A549 (cell line): ENCODE data around the gene SLC51A. TPM values are rescaled to one million over a fixed set of nuclear protein-coding genes. Genes with fewer than 3 reads are reported as not detected.

Source experiments
- ATAC-seq, 2 experiments: fragments of 200-7000 bp in 1 of 2; fragments of >200 bp in 1 of 2; cut with Nextera tagmentation in 1 of 2; cut with Tn5 transposase in 1 of 2; 3 replicates each; pipeline versions ENCODE4 v1.8.0 to v1.9.1; 2018 to 2020; ENCODE audit warnings: mild to moderate bottlenecking in 1 of 2, moderate library complexity in 1 of 2
- CTCF ChIA-PET: fragments of 300-600 bp; sonication (Branson Sonifier 250); formaldehyde crosslinking; extraction: SDS; loops from one replicate; lab custom pipeline; 2021; ENCODE audit warnings: antibody characterized with exemption, inconsistent platforms; lab: Yijun Ruan, JAX
- POLR2A ChIA-PET: fragments of 350-600 bp; formaldehyde crosslinking; extraction: SDS; loops from one replicate; lab custom pipeline; 2021; ENCODE audit warnings: antibody characterized with exemption, inconsistent platforms; lab: Yijun Ruan, JAX
- DNase-seq, 2 experiments: peaks; one replicate each; pipeline versions ENCODE4 v3.0.0 to v3.0.0-alpha.2; 2011 to 2016; ENCODE audit warnings: low read depth in 1 of 2, low spot score in 1 of 2
- FAIRE-seq: peaks from 2 replicates; lab custom pipeline; 2011; peaks lifted over from hg19 to GRCh38; lab: Jason Lieb, UNC
- H3K27ac ChIP-seq, 2 experiments: fragments of >200 bp; sonication (Bioruptor Twin); formaldehyde crosslinking; 3 replicates each; pipeline ENCODE4 v1.5.1; 2016 to 2017
- H3K4me1 ChIP-seq: fragments of >200 bp; sonication (Bioruptor Twin); formaldehyde crosslinking; 3 replicates; pipeline ENCODE4 v1.6.1; 2016
- H3K4me2 ChIP-seq: fragments of >200 bp; sonication (Bioruptor Twin); formaldehyde crosslinking; 3 replicates; pipeline ENCODE4 v1.6.1; 2016
- H3K4me3 ChIP-seq: fragments of >200 bp; sonication (Bioruptor Twin); formaldehyde crosslinking; 3 replicates; pipeline ENCODE4 v1.5.1; 2016
- H3K9me3 ChIP-seq: fragments of >200 bp; sonication (Bioruptor Twin); formaldehyde crosslinking; 3 replicates; pipeline ENCODE4 v1.6.1; 2016
- ATOH8 ChIP-seq: fragments of 250-450 bp; sonication (Bioruptor Pico); IDR thresholded peaks from 2 replicates; pipeline ENCODE4 v1.5.0; 2020; ENCODE audit warnings: low read depth, mild to moderate bottlenecking, moderate library complexity
- BCL3 ChIP-seq: fragments of >200 bp; sonication (Bioruptor Twin); formaldehyde crosslinking; IDR thresholded peaks from 3 replicates; pipeline ENCODE4 v1.6.1; 2016
- BHLHE40 ChIP-seq: IDR thresholded peaks from 2 replicates; pipeline ENCODE4 v1.6.1; 2012; ENCODE audit warnings: low read depth, low read length, inconsistent platforms
- CBX2 ChIP-seq: fragments of 200-600 bp; sonication (generic); IDR thresholded peaks from 2 replicates; pipeline ENCODE4 v1.6.1; 2016; ENCODE audit warnings: low read depth, mild to moderate bottlenecking, borderline replicate concordance
- CBX8 ChIP-seq: fragments of 200-600 bp; sonication (generic); IDR thresholded peaks from 2 replicates; pipeline ENCODE4 v1.6.1; 2016
- CEBPB ChIP-seq, 2 experiments: fragments of >200 bp in 1 of 2; sonication (Bioruptor Twin) in 1 of 2; formaldehyde crosslinking in 1 of 2; IDR thresholded peaks; 2 replicates each; pipeline ENCODE4 v1.6.1; 2012 to 2016
- CHD2 ChIP-seq: fragments of 150-350 bp; IDR thresholded peaks from 2 replicates; pipeline ENCODE4 v1.6.1; 2014; ENCODE audit warnings: low read length; ENCODE audit not compliant: partially characterized antibody
- CTCF ChIP-seq: fragments of >200 bp; sonication (Bioruptor Twin); formaldehyde crosslinking; IDR thresholded peaks from 3 replicates; pipeline ENCODE4 v1.5.1; 2016
- E2F6 ChIP-seq: IDR thresholded peaks from 2 replicates; pipeline ENCODE4 v1.6.1; 2012; ENCODE audit warnings: low read depth, borderline replicate concordance
- FOSB ChIP-seq: fragments of 250-450 bp; sonication (Bioruptor Pico); IDR thresholded peaks from 2 replicates; pipeline ENCODE4 v1.5.0; 2020; ENCODE audit warnings: mild to moderate bottlenecking, moderate library complexity
- FOXS1 ChIP-seq: fragments of 250-450 bp; sonication (Bioruptor Pico); IDR thresholded peaks from 2 replicates; pipeline ENCODE4 v1.5.0; 2020; ENCODE audit warnings: mild to moderate bottlenecking, moderate library complexity
- HOXA7 ChIP-seq: fragments of 250-450 bp; sonication (Bioruptor Pico); IDR thresholded peaks from 2 replicates; pipeline ENCODE4 v1.5.0; 2020; ENCODE audit warnings: mild to moderate bottlenecking, moderate library complexity
- HOXB13 ChIP-seq: fragments of 250-450 bp; sonication (Bioruptor Pico); IDR thresholded peaks from 2 replicates; pipeline ENCODE4 v1.5.0; 2020; ENCODE audit warnings: low read depth, mild to moderate bottlenecking, moderate library complexity
- HOXB5 ChIP-seq: fragments of 250-450 bp; sonication (Bioruptor Pico); IDR thresholded peaks from 2 replicates; pipeline ENCODE4 v1.5.0; 2020; ENCODE audit warnings: mild to moderate bottlenecking, moderate library complexity
- JUN ChIP-seq, 2 experiments: fragments of >200 bp; sonication (Bioruptor Twin); formaldehyde crosslinking; IDR thresholded peaks; 2 replicates in 1 of 2; 3 replicates in 1 of 2; pipeline ENCODE4 v1.6.1; 2016 to 2017
- KDM1A ChIP-seq: fragments of 200-600 bp; sonication (generic); IDR thresholded peaks from 2 replicates; pipeline ENCODE4 v1.6.1; 2016; ENCODE audit warnings: low read depth, mild to moderate bottlenecking
- KDM5A ChIP-seq: fragments of 200-600 bp; sonication (generic); IDR thresholded peaks from 2 replicates; pipeline ENCODE4 v1.6.1; 2016; ENCODE audit warnings: antibody characterized with exemption, mild to moderate bottlenecking
- MAFK ChIP-seq: fragments of 450-650 bp; IDR thresholded peaks from 2 replicates; pipeline ENCODE4 v1.6.1; 2014; ENCODE audit not compliant: partially characterized antibody
- MAZ ChIP-seq: fragments of 150-350 bp; IDR thresholded peaks from 2 replicates; pipeline ENCODE4 v1.6.1; 2014; ENCODE audit warnings: antibody characterized with exemption, low read depth, low read length, borderline replicate concordance
- MYC ChIP-seq: IDR thresholded peaks from 2 replicates; pipeline ENCODE4 v1.6.1; 2012; ENCODE audit warnings: mild to moderate bottlenecking, inconsistent platforms, low read length, improper control_type of control experiment, borderline replicate concordance
- NFE2L2 ChIP-seq: fragments of 150-350 bp; conservative IDR thresholded peaks from 2 replicates; pipeline ENCODE4 v1.6.1; 2014; ENCODE audit warnings: low read length
- NPAS2 ChIP-seq: fragments of 250-450 bp; sonication (Bioruptor Pico); IDR thresholded peaks from 2 replicates; pipeline ENCODE4 v1.8.0; 2022; ENCODE audit warnings: mild to moderate bottlenecking, moderate library complexity, borderline replicate concordance
- PBX3 ChIP-seq: IDR thresholded peaks from 2 replicates; pipeline ENCODE4 v1.6.1; 2012
- POLR2A ChIP-seq: IDR thresholded peaks from 2 replicates; pipeline ENCODE4 v1.6.1; 2012; ENCODE audit warnings: mild to moderate bottlenecking, low read length
- POLR2AphosphoS2 ChIP-seq: conservative IDR thresholded peaks from 2 replicates; pipeline ENCODE4 v1.6.1; 2012; ENCODE audit warnings: low read length, improper control_type of control experiment, inconsistent platforms
- RAD21 ChIP-seq, 2 experiments: fragments of >200 bp in 1 of 2; sonication (Bioruptor Twin) in 1 of 2; formaldehyde crosslinking in 1 of 2; IDR thresholded peaks in 1 of 2; conservative IDR thresholded peaks in 1 of 2; 2 replicates in 1 of 2; 3 replicates in 1 of 2; pipeline ENCODE4 v1.6.1; 2012 to 2018; ENCODE audit warnings: inconsistent platforms in 1 of 2
- USF2 ChIP-seq: fragments of 450-650 bp; IDR thresholded peaks from 2 replicates; pipeline ENCODE4 v1.6.1; 2014; ENCODE audit warnings: antibody characterized with exemption
- ZC3H11A ChIP-seq: fragments of 450-650 bp; IDR thresholded peaks from 2 replicates; pipeline ENCODE4 v1.6.1; 2014; ENCODE audit warnings: antibody characterized with exemption, mild to moderate bottlenecking
- ZNF302 ChIP-seq: fragments of 250-450 bp; sonication (Bioruptor Pico); IDR thresholded peaks from 2 replicates; pipeline ENCODE4 v1.9.0; 2021; ENCODE audit warnings: inconsistent platforms, mild to moderate bottlenecking, moderate library complexity
- WGBS: methylation state at CpG from one replicate; pipeline ENCODE4 v1.1.6; 2017; ENCODE audit errors: missing lambda C conversion rate; 5-methylcytosine and 5-hydroxymethylcytosine counted together
- polyA plus RNA-seq, 4 experiments: library from polyadenylated mRNA; depleted of rRNA in 3 of 4; stranded (reverse); fragments of >200 nt; fragmentation: RNase III in 1 of 4; extraction: RNeasy Plus Mini Kit Qiagen cat#74134 plus additional on column Dnase treatment in 1 of 4; gene quantifications; 2 replicates in 3 of 4; 3 replicates in 1 of 4; pipeline ENCODE4 v1.2.3, GENCODE V29; 2011 to 2017

Gene SLC51A
- polyA plus RNA-seq, 2 of the 4 experiments (the other 2 are of a cell fraction) = not detected

GRCh38 chr3:196220587-196220986 is 4.3 kb downstream of the SLC51A start:
- ChIA-PET CTCF (no interaction called here), POLR2A (no interaction called here)
- Histone ChIP-seq H3K9me3 (no peaks in the 10 kb centered on the region), H3K27ac (no peak overlapping the region), H3K4me1 (no peaks in the 10 kb centered on the region), H3K4me2 (no peak overlapping the region), H3K4me3 (no peak overlapping the region)
- DNase-seq (no peak), ATAC-seq (no peak), FAIRE-seq (no peak)
- no peak for TF ChIP-seq HOXB13
- TF ChIP-seq POLR2A = no peak
- no peak for TF ChIP-seq FOSB (CRISPR knock-in tag)
- no peak for TF ChIP-seq RAD21 (conservative IDR thresholded peaks at IDR 0.05 in 1 of 2, IDR thresholded peaks at IDR 0.05 in 1 of 2)
- no peak for TF ChIP-seq CTCF
- no peak for TF ChIP-seq ZNF302 (CRISPR knock-in tag)
- no peak for TF ChIP-seq FOXS1 (CRISPR knock-in tag)
- TF ChIP-seq NFE2L2 = no peak
- TF ChIP-seq PBX3 = no peak
- TF ChIP-seq MAZ = no peak
- no peak for TF ChIP-seq USF2
- TF ChIP-seq MYC = no peak
- no peak for TF ChIP-seq BCL3
- no peak for TF ChIP-seq ZC3H11A
- no peak for TF ChIP-seq E2F6
- TF ChIP-seq ATOH8 (CRISPR knock-in tag) = no peak
- 89% methylated on average over 10 of the region's 10 CpGs for WGBS

- TF ChIP-seq HOXA7 (CRISPR knock-in tag) (no peak), HOXB5 (CRISPR knock-in tag) (no peak), MAFK (no peak), KDM5A (no peak), E2F6 (no peak), KDM1A (no peak), CBX8 (no peak), USF2 (no peak), BHLHE40 (no peak), POLR2AphosphoS2 (no peak), CEBPB (IDR thresholded peaks at IDR 0.05) (no peak), JUN (IDR thresholded peaks at IDR 0.05) (no peak), CBX2 (no peak), CHD2 (no peak), NPAS2 (CRISPR knock-in tag) (no peak)
- DNase-seq (no peak), FAIRE-seq (no peak), ATAC-seq (no peak)
- POLR2A ChIA-PET = no interaction called here
- no peaks in the 10 kb centered on the region for H3K4me1 ChIP-seq
- H3K9me3 ChIP-seq = no peaks in the 10 kb centered on the region
- no peak overlapping the region for H3K27ac ChIP-seq
- no peak overlapping the region for H3K4me2 ChIP-seq
- CTCF ChIA-PET = interaction anchor here (0.6 kb wide), 1 partner anchor 472 kb away, joined by 3 read pairs; no protein-coding TSS in a partner anchor
- no peak overlapping the region for H3K4me3 ChIP-seq
- WGBS = 76% methylated on average over 7 of the region's 7 CpGs
Measured at GRCh38 chr3:196220991-196221390, 4.7 kb downstream of the SLC51A start.
